Neuronal stem cell (in vitro differentiated cells): Measurements from ENCODE around the gene NTRK2.

Source experiments
- DNase-seq: peaks from one replicate; pipeline ENCODE4 v3.0.0-alpha.2; 2013; ENCODE audit warnings: low spot score
- H2AFZ ChIP-seq: one replicate; pipeline ENCODE4 v1.6.1; 2013; ENCODE audit warnings: mild to moderate bottlenecking, low read length, inconsistent platforms
- H2AK5ac ChIP-seq: 2 replicates; pipeline ENCODE4 v1.6.1; 2013; ENCODE audit warnings: low read depth, mild to moderate bottlenecking, inconsistent platforms, low read length, moderate library complexity, mixed read lengths
- H2BK120ac ChIP-seq: 2 replicates; pipeline ENCODE4 v1.6.1; 2013; ENCODE audit warnings: low read depth, mild to moderate bottlenecking, inconsistent platforms, low read length, moderate library complexity, mixed read lengths
- H2BK12ac ChIP-seq: one replicate; pipeline ENCODE4 v1.6.1; 2013; ENCODE audit warnings: low read length, inconsistent platforms
- H2BK15ac ChIP-seq: 2 replicates; pipeline ENCODE4 v1.6.1; 2013; ENCODE audit warnings: mild to moderate bottlenecking, low read length, inconsistent platforms, mixed read lengths
- H2BK5ac ChIP-seq: one replicate; pipeline ENCODE4 v1.6.1; 2013; ENCODE audit warnings: inconsistent platforms, mild to moderate bottlenecking, low read length, moderate library complexity
- H3K14ac ChIP-seq: one replicate; pipeline ENCODE4 v1.6.1; 2013; ENCODE audit warnings: low read length, inconsistent platforms
- H3K18ac ChIP-seq: 2 replicates; pipeline ENCODE4 v1.6.1; 2013; ENCODE audit warnings: low read length, inconsistent platforms
- H3K23ac ChIP-seq: 2 replicates; pipeline ENCODE4 v1.6.1; 2013; ENCODE audit warnings: low read depth, mild to moderate bottlenecking, mixed read lengths, low read length, inconsistent platforms; ENCODE audit not compliant: poor library complexity
- H3K27ac ChIP-seq: replicated peaks from 3 replicates; pipeline ENCODE4 v1.5.1; 2013; ENCODE audit warnings: low read length, inconsistent platforms
- H3K27me3 ChIP-seq, 3 experiments: 2 replicates each; pipeline ENCODE4 v1.6.1; 2013; ENCODE audit warnings: low read length in 3 of 3, mild to moderate bottlenecking in 2 of 3, inconsistent platforms in 1 of 3, low read depth in 1 of 3, mixed read lengths in 1 of 3, moderate library complexity in 1 of 3; ENCODE audit not compliant: control insufficient read depth in 3 of 3, insufficient read depth in 3 of 3
- H3K36me3 ChIP-seq, 2 donors: replicated peaks in 1 of 2; 2 replicates each; pipeline ENCODE4 v1.6.1; 2013; ENCODE audit warnings: low read length in 2 of 2; ENCODE audit not compliant: control insufficient read depth in 2 of 2, insufficient read depth in 2 of 2
- H3K4ac ChIP-seq: 2 replicates; pipeline ENCODE4 v1.6.1; 2013; ENCODE audit warnings: inconsistent platforms, mild to moderate bottlenecking, low read length, moderate library complexity
- H3K4me1 ChIP-seq, 2 donors: 1 replicate in 1 of 2; 2 replicates in 1 of 2; pipeline ENCODE4 v1.6.1; 2013; ENCODE audit warnings: low read length in 2 of 2, low read depth in 1 of 2; ENCODE audit not compliant: control insufficient read depth in 2 of 2, insufficient read depth in 1 of 2
- H3K4me2 ChIP-seq: one replicate; pipeline ENCODE4 v1.6.1; 2013; ENCODE audit warnings: mild to moderate bottlenecking, low read length, inconsistent platforms; ENCODE audit not compliant: insufficient read depth, poor library complexity, severe bottlenecking
- H3K4me3 ChIP-seq, 2 donors: 2 replicates each; pipeline ENCODE4 v1.5.1; 2013; ENCODE audit warnings: low read length in 2 of 2, mild to moderate bottlenecking in 2 of 2, inconsistent platforms in 1 of 2, moderate library complexity in 1 of 2
- H3K79me1 ChIP-seq: one replicate; pipeline ENCODE4 v1.6.1; 2013; ENCODE audit warnings: low read depth, mild to moderate bottlenecking, inconsistent platforms, low read length, moderate library complexity
- H3K9ac ChIP-seq: one replicate; pipeline ENCODE4 v1.6.1; 2013; ENCODE audit warnings: mild to moderate bottlenecking, low read depth, low read length, inconsistent platforms; ENCODE audit not compliant: poor library complexity
- H3K9me3 ChIP-seq, 2 donors: replicated peaks in 1 of 2; 2 replicates each; pipeline versions ENCODE3 to v1.6.1; 2013; ENCODE audit warnings: low read length in 2 of 2, mild to moderate bottlenecking in 2 of 2, inconsistent platforms in 1 of 2, low read depth in 1 of 2, mixed read lengths in 1 of 2, moderate library complexity in 1 of 2; ENCODE audit not compliant: control insufficient read depth in 2 of 2, insufficient read depth in 1 of 2
- H4K8ac ChIP-seq: one replicate; pipeline ENCODE4 v1.6.1; 2013; ENCODE audit warnings: low read depth, mild to moderate bottlenecking, inconsistent platforms, low read length, moderate library complexity
- H4K91ac ChIP-seq: one replicate; pipeline ENCODE4 v1.6.1; 2013; ENCODE audit warnings: low read length, low read depth, mild to moderate bottlenecking, inconsistent platforms; ENCODE audit not compliant: poor library complexity
- WGBS, 2 donors: extraction: QIAGEN DNeasy Blood & Tissue Kit; methylation state at CpG; one replicate each; pipeline ENCODE4 v1.1.7; 2013; ENCODE audit warnings: missing lambda C conversion rate in 2 of 2, mixed read lengths in 1 of 2; ENCODE audit not compliant: insufficient read length in 2 of 2, insufficient replicate concordance in 1 of 2; ENCODE audit errors: extremely low coverage in 2 of 2; 5-methylcytosine and 5-hydroxymethylcytosine counted together

NTRK2 gene

DNA sequence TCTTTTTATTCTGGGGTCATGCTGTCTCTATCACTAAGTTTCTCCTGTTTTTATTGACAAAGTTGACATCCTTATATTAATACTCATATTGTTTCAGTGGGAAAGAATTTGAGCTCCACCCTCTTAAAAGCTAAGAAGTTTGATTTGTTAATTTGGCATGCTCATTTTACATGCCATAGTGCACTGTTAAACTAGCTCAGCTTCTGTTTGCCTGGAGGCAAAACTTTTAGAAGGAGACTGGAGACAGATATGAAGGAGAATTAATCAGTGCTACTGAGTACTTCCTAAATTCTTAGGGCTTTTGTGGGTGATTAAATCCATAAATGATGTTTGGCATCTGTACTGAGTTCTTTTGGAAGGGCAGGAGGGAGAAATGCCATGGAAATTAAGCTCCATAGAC lies 138.9 kb downstream of the NTRK2 start:
- H2AK5ac ChIP-seq: no peak overlapping the region
- H3K9ac ChIP-seq: no peak overlapping the region
- H2BK15ac ChIP-seq: no peak overlapping the region
- no peak overlapping the region for H3K27ac ChIP-seq
- no peaks in the 10 kb centered on the region for H3K27me3 ChIP-seq
- no peak overlapping the region for H2BK12ac ChIP-seq
- no peak overlapping the region for H3K4me3 ChIP-seq
- no peaks in the 10 kb centered on the region for H3K36me3 ChIP-seq
- DNase-seq: no peak
- no peaks in the 10 kb centered on the region for H3K9me3 ChIP-seq
- no peak overlapping the region for H3K4ac ChIP-seq
- H4K91ac ChIP-seq: no peak overlapping the region
- H2AFZ ChIP-seq: no peak overlapping the region
- H3K18ac ChIP-seq: no peak overlapping the region
- no peak overlapping the region for H2BK120ac ChIP-seq
- no peak overlapping the region for H2BK5ac ChIP-seq
- no peak overlapping the region for H3K14ac ChIP-seq
- H3K79me1 ChIP-seq: no peaks in the 10 kb centered on the region
- peaks cover 12 to 38% of the 10 kb centered on the region in 2 donors for H3K4me1 ChIP-seq
- H3K4me2 ChIP-seq: no peak overlapping the region
- H4K8ac ChIP-seq: no peak overlapping the region
- no peak overlapping the region for H3K23ac ChIP-seq

- no peak overlapping the region for H3K14ac ChIP-seq
- no peak overlapping the region for H3K4me3 ChIP-seq
- H2AFZ ChIP-seq: no peak overlapping the region
- H3K4me1 ChIP-seq: peaks cover 11 to 27% of the 10 kb centered on the region in 2 donors
- H2BK120ac ChIP-seq: no peak overlapping the region
- H3K9ac ChIP-seq: no peak overlapping the region
- no CpG with 5 or more reads among the region's 4 CpGs for WGBS, 2 donors
- H3K27me3 ChIP-seq: no peaks in the 10 kb centered on the region
- H3K18ac ChIP-seq: no peak overlapping the region
- H4K91ac ChIP-seq: no peak overlapping the region
- H2BK12ac ChIP-seq: no peak overlapping the region
- H3K4ac ChIP-seq: no peak overlapping the region
- H2BK15ac ChIP-seq: no peak overlapping the region
- no peak overlapping the region for H3K4me2 ChIP-seq
- H2AK5ac ChIP-seq: no peak overlapping the region
- no peak for DNase-seq
- H3K9me3 ChIP-seq: no peaks in the 10 kb centered on the region
- H3K79me1 ChIP-seq: no peaks in the 10 kb centered on the region
- peak overlapping the region; percentile 6 for H3K27ac ChIP-seq
- no peak overlapping the region for H2BK5ac ChIP-seq
- H3K36me3 ChIP-seq: no peaks in the 10 kb centered on the region
- H3K23ac ChIP-seq: no peak overlapping the region
- H4K8ac ChIP-seq: no peak overlapping the region
Observed at GRCh38 chr9:84811072-84811750, 141.7 kb downstream of the NTRK2 start.

GRCh38 chr9:84811751-84812074 lies 142.2 kb downstream of the NTRK2 start:
- no peak overlapping the region for H4K91ac ChIP-seq

DNA sequence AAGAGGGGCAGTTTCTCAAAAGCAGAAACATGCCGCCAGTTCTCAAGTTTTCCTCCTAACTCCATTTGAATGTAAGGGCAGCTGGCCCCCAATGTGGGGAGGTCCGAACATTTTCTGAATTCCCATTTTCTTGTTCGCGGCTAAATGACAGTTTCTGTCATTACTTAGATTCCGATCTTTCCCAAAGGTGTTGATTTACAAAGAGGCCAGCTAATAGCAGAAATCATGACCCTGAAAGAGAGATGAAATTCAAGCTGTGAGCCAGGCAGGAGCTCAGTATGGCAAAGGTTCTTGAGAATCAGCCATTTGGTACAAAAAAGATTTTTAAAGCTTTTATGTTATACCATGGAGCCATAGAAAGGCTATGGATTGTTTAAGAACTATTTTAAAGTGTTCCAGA lies 142.8 kb downstream of the NTRK2 start:
- H3K4me2 ChIP-seq: no peak overlapping the region
- no peaks in the 10 kb centered on the region for H3K27me3 ChIP-seq
- H3K36me3 ChIP-seq: no peaks in the 10 kb centered on the region
- no peak overlapping the region for H3K14ac ChIP-seq
- no peaks in the 10 kb centered on the region for H3K9me3 ChIP-seq
- H4K91ac ChIP-seq: no peak overlapping the region
- H3K9ac ChIP-seq: no peak overlapping the region
- H3K4me1 ChIP-seq: peaks cover 11 to 25% of the 10 kb centered on the region in 2 donors
- H2BK5ac ChIP-seq: no peak overlapping the region
- DNase-seq: no peak
- H3K18ac ChIP-seq: no peak overlapping the region
- WGBS, 2 donors: no CpG with 5 or more reads among the region's 5 CpGs
- no peaks in the 10 kb centered on the region for H3K79me1 ChIP-seq
- H2BK15ac ChIP-seq: no peak overlapping the region
- no peak overlapping the region for H2BK12ac ChIP-seq
- H3K4me3 ChIP-seq: no peak overlapping the region
- H3K23ac ChIP-seq: no peak overlapping the region
- no peak overlapping the region for H4K8ac ChIP-seq
- no peak overlapping the region for H3K27ac ChIP-seq
- peak overlapping the region; percentile 21 for H2AFZ ChIP-seq
- H3K4ac ChIP-seq: no peak overlapping the region
- H2AK5ac ChIP-seq: no peak overlapping the region
- no peak overlapping the region for H2BK120ac ChIP-seq

More at GRCh38 chr9:84811751-84812074, 142.2 kb downstream of the NTRK2 start:
- Histone ChIP-seq H3K4me1 (peaks cover 11 to 25% of the 10 kb centered on the region in 2 donors), H2BK15ac (no peak overlapping the region), H3K27ac (peak overlapping the region; percentile 6), H3K4me2 (no peak overlapping the region), H3K14ac (no peak overlapping the region), H2AFZ (no peak overlapping the region), H3K9ac (no peak overlapping the region), H3K9me3 (no peaks in the 10 kb centered on the region), H2BK5ac (no peak overlapping the region), H3K27me3 (no peaks in the 10 kb centered on the region), H3K23ac (no peak overlapping the region), H3K4ac (no peak overlapping the region), H3K18ac (no peak overlapping the region), H2BK120ac (no peak overlapping the region), H3K4me3 (no peak overlapping the region), H4K8ac (no peak overlapping the region), H2AK5ac (no peak overlapping the region), H2BK12ac (no peak overlapping the region), H3K36me3 (no peaks in the 10 kb centered on the region), H3K79me1 (no peaks in the 10 kb centered on the region)
- no peak for DNase-seq
- no CpG with 5 or more reads among the region's 1 CpG for WGBS, 2 donors
